ENCODE data around the gene CDX1.

CDX1 gene

GRCh38 chr5:150172145-150172544 lies 5.6 kb downstream of the CDX1 start:
- Histone ChIP-seq H3K9ac (ENCODE audit: low read depth in 1 of 2, low read length in 2 of 2) (peak overlapping the region in 1 of 2 donors; percentile 50), H3K36me3 (ENCODE audit: control insufficient read depth in 2 of 2, insufficient read depth in 2 of 2, low read length in 2 of 2) (peaks cover 28 to 39% of the 10 kb centered on the region in 2 donors), H3K4me1 (ENCODE audit: control insufficient read depth in 2 of 2, insufficient read depth in 2 of 2, low read length in 2 of 2) (peaks cover 53 to 70% of the 10 kb centered on the region in 2 donors), H3K4me3 (ENCODE audit: low read length in 2 of 2) (no peak overlapping the region), H3K27me3 (ENCODE audit: control insufficient read depth in 2 of 2, insufficient read depth in 2 of 2, low read length in 2 of 2) (peaks cover 0 to 2% of the 10 kb centered on the region in 2 donors), H3K27ac (ENCODE audit: low read depth in 2 of 2, low read length in 2 of 2) (peak overlapping the region in 1 of 2 donors; percentile 69), H3K9me3 (ENCODE audit: control insufficient read depth in 2 of 2, low read length in 2 of 2) (no peaks in the 10 kb centered on the region)

GRCh38 chr5:150172556-150172955 lies 6.0 kb downstream of the CDX1 start:
- peak overlapping the region in 1 of 2 donors; percentile 13 for H3K4me3 ChIP-seq (ENCODE audit: low read length in 2 of 2)
- peaks cover 28 to 40% of the 10 kb centered on the region in 2 donors for H3K36me3 ChIP-seq (ENCODE audit: control insufficient read depth in 2 of 2, insufficient read depth in 2 of 2, low read length in 2 of 2)
- peaks cover 0 to under 1% of the 10 kb centered on the region in 2 donors for H3K27me3 ChIP-seq (ENCODE audit: control insufficient read depth in 2 of 2, insufficient read depth in 2 of 2, low read length in 2 of 2)
- no peaks in the 10 kb centered on the region for H3K9me3 ChIP-seq (ENCODE audit: control insufficient read depth in 2 of 2, low read length in 2 of 2)
- H3K27ac ChIP-seq (ENCODE audit: low read depth in 2 of 2, low read length in 2 of 2) = peak overlapping the region in 1 of 2 donors; percentile 69
- H3K9ac ChIP-seq (ENCODE audit: low read depth in 1 of 2, low read length in 2 of 2) = peak overlapping the region in 1 of 2 donors; percentile 50
- peaks cover 57 to 73% of the 10 kb centered on the region in 2 donors for H3K4me1 ChIP-seq (ENCODE audit: control insufficient read depth in 2 of 2, insufficient read depth in 2 of 2, low read length in 2 of 2)

DNA sequence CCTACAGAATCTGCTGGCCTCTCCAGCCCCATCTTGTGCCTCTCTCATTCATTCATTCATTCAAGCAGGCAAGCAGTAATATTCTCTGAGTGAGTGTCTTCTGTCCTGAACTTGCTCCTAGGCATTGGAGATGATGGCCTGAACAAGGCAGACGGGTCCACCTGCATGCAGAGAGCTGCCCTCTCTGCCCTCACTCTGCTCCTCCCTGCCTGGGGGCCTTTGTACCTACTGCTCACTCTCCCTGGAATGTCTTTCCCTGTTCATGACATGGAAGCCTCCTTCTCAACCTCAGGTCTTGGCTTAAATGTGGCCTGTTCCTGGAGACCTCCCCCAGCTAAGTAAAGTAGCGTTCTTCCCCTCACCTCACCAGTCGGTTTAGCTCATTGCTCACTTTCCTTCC lies 6.6 kb downstream of the CDX1 start:
- Histone ChIP-seq H3K9me3 (ENCODE audit: control insufficient read depth in 2 of 2, low read length in 2 of 2) (no peaks in the 10 kb centered on the region), H3K4me3 (ENCODE audit: low read length in 2 of 2) (peak overlapping the region in 1 of 2 donors; percentile 13), H3K9ac (ENCODE audit: low read depth in 1 of 2, low read length in 2 of 2) (no peak overlapping the region), H3K27ac (ENCODE audit: low read depth in 2 of 2, low read length in 2 of 2) (peak overlapping the region; percentile 18 to 69), H3K27me3 (ENCODE audit: control insufficient read depth in 2 of 2, insufficient read depth in 2 of 2, low read length in 2 of 2) (no peaks in the 10 kb centered on the region), H3K4me1 (ENCODE audit: control insufficient read depth in 2 of 2, insufficient read depth in 2 of 2, low read length in 2 of 2) (peaks cover 62 to 79% of the 10 kb centered on the region in 2 donors), H3K36me3 (ENCODE audit: control insufficient read depth in 2 of 2, insufficient read depth in 2 of 2, low read length in 2 of 2) (peaks cover 28 to 40% of the 10 kb centered on the region in 2 donors)

- Histone ChIP-seq H3K4me3 (ENCODE audit: low read length in 2 of 2) (no peak overlapping the region), H3K9ac (ENCODE audit: low read depth in 1 of 2, low read length in 2 of 2) (peak overlapping the region in 1 of 2 donors; percentile 18), H3K9me3 (ENCODE audit: control insufficient read depth in 2 of 2, low read length in 2 of 2) (no peaks in the 10 kb centered on the region), H3K27ac (ENCODE audit: low read depth in 2 of 2, low read length in 2 of 2) (peak overlapping the region; percentile 52 to 69), H3K27me3 (ENCODE audit: control insufficient read depth in 2 of 2, insufficient read depth in 2 of 2, low read length in 2 of 2) (no peaks in the 10 kb centered on the region), H3K36me3 (ENCODE audit: control insufficient read depth in 2 of 2, insufficient read depth in 2 of 2, low read length in 2 of 2) (peaks cover 27 to 45% of the 10 kb centered on the region in 2 donors), H3K4me1 (ENCODE audit: control insufficient read depth in 2 of 2, insufficient read depth in 2 of 2, low read length in 2 of 2) (peaks cover 66 to 84% of the 10 kb centered on the region in 2 donors)
These were observed 7.7 kb downstream of the CDX1 start for GRCh38 chr5:150174285-150174684.

GRCh38 chr5:150175076-150175475 lies 8.5 kb downstream of the CDX1 start:
- Histone ChIP-seq H3K9ac (ENCODE audit: low read depth in 1 of 2, low read length in 2 of 2) (no peak overlapping the region), H3K27ac (ENCODE audit: low read depth in 2 of 2, low read length in 2 of 2) (peak overlapping the region; percentile 43 to 95)

GRCh38 chr5:150175536-150175935 lies 9.0 kb downstream of the CDX1 start:
- Histone ChIP-seq H3K27me3 (ENCODE audit: control insufficient read depth in 2 of 2, insufficient read depth in 2 of 2, low read length in 2 of 2) (no peaks in the 10 kb centered on the region), H3K9ac (ENCODE audit: low read depth in 1 of 2, low read length in 2 of 2) (no peak overlapping the region), H3K36me3 (ENCODE audit: control insufficient read depth in 2 of 2, insufficient read depth in 2 of 2, low read length in 2 of 2) (peaks cover 17 to 36% of the 10 kb centered on the region in 2 donors), H3K27ac (ENCODE audit: low read depth in 2 of 2, low read length in 2 of 2) (peak overlapping the region; percentile 43 to 95), H3K4me3 (ENCODE audit: low read length in 2 of 2) (no peak overlapping the region), H3K9me3 (ENCODE audit: control insufficient read depth in 2 of 2, low read length in 2 of 2) (no peaks in the 10 kb centered on the region), H3K4me1 (ENCODE audit: control insufficient read depth in 2 of 2, insufficient read depth in 2 of 2, low read length in 2 of 2) (peaks cover 67 to 85% of the 10 kb centered on the region in 2 donors)

More at GRCh38 chr5:150175076-150175475, 8.5 kb downstream of the CDX1 start:
- Histone ChIP-seq H3K27me3 (ENCODE audit: control insufficient read depth in 2 of 2, insufficient read depth in 2 of 2, low read length in 2 of 2) (no peaks in the 10 kb centered on the region), H3K36me3 (ENCODE audit: control insufficient read depth in 2 of 2, insufficient read depth in 2 of 2, low read length in 2 of 2) (peaks cover 21 to 37% of the 10 kb centered on the region in 2 donors), H3K4me1 (ENCODE audit: control insufficient read depth in 2 of 2, insufficient read depth in 2 of 2, low read length in 2 of 2) (peaks cover 66 to 85% of the 10 kb centered on the region in 2 donors), H3K4me3 (ENCODE audit: low read length in 2 of 2) (no peak overlapping the region), H3K9me3 (ENCODE audit: control insufficient read depth in 2 of 2, low read length in 2 of 2) (no peaks in the 10 kb centered on the region)

GRCh38 chr5:150176745-150177477 lies 10.3 kb downstream of the CDX1 start:
- peaks cover 80 to 94% of the 10 kb centered on the region in 2 donors for H3K4me1 ChIP-seq (ENCODE audit: control insufficient read depth in 2 of 2, insufficient read depth in 2 of 2, low read length in 2 of 2)
- peaks cover 17 to 25% of the 10 kb centered on the region in 2 donors for H3K36me3 ChIP-seq (ENCODE audit: control insufficient read depth in 2 of 2, insufficient read depth in 2 of 2, low read length in 2 of 2)
- peak overlapping the region; percentile 95 to 98 for H3K27ac ChIP-seq (ENCODE audit: low read depth in 2 of 2, low read length in 2 of 2)
- no peaks in the 10 kb centered on the region for H3K27me3 ChIP-seq (ENCODE audit: control insufficient read depth in 2 of 2, insufficient read depth in 2 of 2, low read length in 2 of 2)
- no peaks in the 10 kb centered on the region for H3K9me3 ChIP-seq (ENCODE audit: control insufficient read depth in 2 of 2, low read length in 2 of 2)
- H3K9ac ChIP-seq (ENCODE audit: low read depth in 1 of 2, low read length in 2 of 2) = peak overlapping the region in 1 of 2 donors; percentile 3
- H3K4me3 ChIP-seq (ENCODE audit: low read length in 2 of 2) = no peak overlapping the region

- H3K27me3 ChIP-seq (ENCODE audit: control insufficient read depth in 2 of 2, insufficient read depth in 2 of 2, low read length in 2 of 2) = no peaks in the 10 kb centered on the region
- H3K27ac ChIP-seq (ENCODE audit: low read depth in 2 of 2, low read length in 2 of 2) = peak overlapping the region; percentile 95 to 98
- H3K36me3 ChIP-seq (ENCODE audit: control insufficient read depth in 2 of 2, insufficient read depth in 2 of 2, low read length in 2 of 2) = peaks cover 17 to 23% of the 10 kb centered on the region in 2 donors
These were observed 11.1 kb downstream of the CDX1 start for GRCh38 chr5:150177721-150178120.

DNA sequence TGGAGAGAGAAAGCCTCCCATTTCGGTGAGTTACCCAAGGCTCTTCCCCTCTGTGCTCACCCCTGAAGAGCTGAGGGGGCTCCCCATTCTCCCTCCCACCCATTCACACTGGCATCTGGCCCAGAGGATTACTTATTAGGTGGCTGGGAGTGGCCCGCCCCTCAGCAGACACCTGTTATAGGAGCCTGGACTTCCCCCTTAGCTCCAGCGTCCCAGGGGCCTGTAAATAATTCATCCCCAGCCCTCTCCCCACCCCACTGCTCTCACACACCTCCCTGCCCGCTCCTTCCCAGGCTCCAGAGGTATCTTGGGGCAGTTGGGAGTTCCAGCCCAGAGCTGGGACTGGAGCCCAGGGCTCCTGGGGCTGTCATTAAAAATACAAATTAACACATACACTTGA lies 11.7 kb downstream of the CDX1 start:
- Histone ChIP-seq H3K27ac (ENCODE audit: low read depth in 2 of 2, low read length in 2 of 2) (peak overlapping the region; percentile 95 to 98), H3K27me3 (ENCODE audit: control insufficient read depth in 2 of 2, insufficient read depth in 2 of 2, low read length in 2 of 2) (no peaks in the 10 kb centered on the region), H3K9ac (ENCODE audit: low read depth in 1 of 2, low read length in 2 of 2) (peak overlapping the region; percentile 14 to 21), H3K4me3 (ENCODE audit: low read length in 2 of 2) (no peak overlapping the region), H3K36me3 (ENCODE audit: control insufficient read depth in 2 of 2, insufficient read depth in 2 of 2, low read length in 2 of 2) (peaks cover 14 to 26% of the 10 kb centered on the region in 2 donors), H3K9me3 (ENCODE audit: control insufficient read depth in 2 of 2, low read length in 2 of 2) (no peaks in the 10 kb centered on the region), H3K4me1 (ENCODE audit: control insufficient read depth in 2 of 2, insufficient read depth in 2 of 2, low read length in 2 of 2) (peaks cover 85 to 96% of the 10 kb centered on the region in 2 donors)

More at GRCh38 chr5:150177721-150178120, 11.1 kb downstream of the CDX1 start:
- H3K4me1 ChIP-seq (ENCODE audit: control insufficient read depth in 2 of 2, insufficient read depth in 2 of 2, low read length in 2 of 2) = peaks cover 85 to 96% of the 10 kb centered on the region in 2 donors
- no peak overlapping the region for H3K4me3 ChIP-seq (ENCODE audit: low read length in 2 of 2)
- no peaks in the 10 kb centered on the region for H3K9me3 ChIP-seq (ENCODE audit: control insufficient read depth in 2 of 2, low read length in 2 of 2)
- H3K9ac ChIP-seq (ENCODE audit: low read depth in 1 of 2, low read length in 2 of 2) = peak overlapping the region; percentile 2 to 21

DNA sequence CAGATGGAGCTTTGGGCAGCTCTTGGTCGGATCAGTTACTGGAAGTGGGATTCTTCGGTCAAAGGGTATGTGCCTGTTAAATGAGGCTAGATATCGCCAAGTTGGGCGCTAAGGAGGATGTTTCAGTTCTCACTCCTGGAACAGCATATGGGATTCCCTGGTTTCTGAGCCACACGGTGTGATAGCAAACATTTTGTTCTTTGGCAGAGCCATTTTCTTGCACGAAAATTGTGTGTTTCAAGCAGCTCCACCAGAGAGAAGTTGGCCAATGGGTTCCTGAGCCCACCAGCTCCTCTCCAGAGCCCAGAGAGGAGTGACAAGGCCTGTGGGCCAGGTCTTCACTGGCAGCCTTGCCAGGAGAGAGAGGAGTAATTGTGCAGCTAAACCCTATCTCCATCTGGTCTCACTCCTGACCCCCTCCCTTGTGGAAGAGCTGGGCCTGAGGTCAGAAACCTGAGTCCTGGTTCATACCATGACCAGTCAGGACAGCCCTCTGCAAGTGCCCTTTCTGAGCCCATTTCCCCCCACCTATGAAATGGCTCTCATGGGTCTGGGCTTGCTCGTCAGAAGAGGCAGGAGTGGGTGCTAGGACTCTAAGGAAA lies 12.5 kb downstream of the CDX1 start:
- Histone ChIP-seq H3K9ac (ENCODE audit: low read depth in 1 of 2, low read length in 2 of 2) (peak overlapping the region; percentile 47 to 77), H3K4me1 (ENCODE audit: control insufficient read depth in 2 of 2, insufficient read depth in 2 of 2, low read length in 2 of 2) (peaks cover 84 to 96% of the 10 kb centered on the region in 2 donors), H3K27me3 (ENCODE audit: control insufficient read depth in 2 of 2, insufficient read depth in 2 of 2, low read length in 2 of 2) (no peaks in the 10 kb centered on the region), H3K9me3 (ENCODE audit: control insufficient read depth in 2 of 2, low read length in 2 of 2) (no peaks in the 10 kb centered on the region), H3K36me3 (ENCODE audit: control insufficient read depth in 2 of 2, insufficient read depth in 2 of 2, low read length in 2 of 2) (peaks cover 13 to 27% of the 10 kb centered on the region in 2 donors), H3K27ac (ENCODE audit: low read depth in 2 of 2, low read length in 2 of 2) (peak overlapping the region; percentile 95 to 98), H3K4me3 (ENCODE audit: low read length in 2 of 2) (peak overlapping the region in 1 of 2 donors; percentile 33)

Measured in mucosa of rectum (tissue), 2 donors.